ENCODE data around the gene SHISA3. TPM values are rescaled to one million over a fixed set of nuclear protein-coding genes. Genes with fewer than 3 reads are reported as not detected.
A peak's percentile ranks its signal among the peaks of the same experiment; 100 is the strongest.

Gene SHISA3
- total and polyA plus RNA-seq, 2 donors from 2014 or later: 20.3 to 31.7 TPM

- H3K4me1 ChIP-seq (ENCODE audit: control insufficient read depth in 2 of 3, insufficient read depth in 2 of 3, low read depth in 1 of 3, low read length in 3 of 3): peaks cover 6% of the 10 kb centered on the region in 3 donors
- peak overlapping the region; percentile 30 to 40 for H3K27ac ChIP-seq (ENCODE audit: low read depth in 2 of 2, low read length in 2 of 2)
- DNase-seq (peak in 1 of 5 donors; percentile 42), FAIRE-seq (no peak)
- H3K36me3 ChIP-seq (ENCODE audit: control insufficient read depth in 2 of 3, insufficient read depth in 3 of 3, low read length in 3 of 3): no peaks in the 10 kb centered on the region
- TF ChIP-seq CTCF (IDR thresholded peaks at IDR 0.05; ENCODE audit: borderline replicate concordance, extremely low read depth, insufficient read depth): no peak
- H3K4me3 ChIP-seq (ENCODE audit: low read length in 3 of 3): no peak overlapping the region
- no peaks in the 10 kb centered on the region for H3K9me3 ChIP-seq (ENCODE audit: control insufficient read depth in 2 of 3, insufficient read depth in 1 of 3, low read length in 3 of 3)
- intact Hi-C loops (cut with DNase I): no loop called here
- H3K27me3 ChIP-seq (ENCODE audit: control insufficient read depth, insufficient read depth, low read length): peaks cover 2% of the 10 kb centered on the region
- no peak overlapping the region for H3K9ac ChIP-seq (ENCODE audit: low read length in 3 of 3)
These were observed 5.3 kb upstream of the SHISA3 start for GRCh38 chr4:42391981-42392380.

GRCh38 chr4:42392436-42392835 lies 4.9 kb upstream of the SHISA3 start:
- Histone ChIP-seq H3K27me3 (ENCODE audit: control insufficient read depth, insufficient read depth, low read length) (peaks cover 2% of the 10 kb centered on the region), H3K4me1 (ENCODE audit: control insufficient read depth in 2 of 3, insufficient read depth in 2 of 3, low read depth in 1 of 3, low read length in 3 of 3) (peaks cover 6% of the 10 kb centered on the region in 3 donors), H3K27ac (ENCODE audit: low read depth in 2 of 2, low read length in 2 of 2) (peak overlapping the region; percentile 30 to 40), H3K9ac (ENCODE audit: low read length in 3 of 3) (no peak overlapping the region), H3K9me3 (ENCODE audit: control insufficient read depth in 2 of 3, insufficient read depth in 1 of 3, low read length in 3 of 3) (no peaks in the 10 kb centered on the region), H3K36me3 (ENCODE audit: control insufficient read depth in 2 of 3, insufficient read depth in 3 of 3, low read length in 3 of 3) (no peaks in the 10 kb centered on the region), H3K4me3 (ENCODE audit: low read length in 3 of 3) (no peak overlapping the region)
- no peak for DNase-seq
- FAIRE-seq: no peak
- no peak for TF ChIP-seq CTCF (IDR thresholded peaks at IDR 0.05; ENCODE audit: borderline replicate concordance, extremely low read depth, insufficient read depth)
- intact Hi-C loops (cut with DNase I): no loop called here

GRCh38 chr4:42395595-42395994 lies 1.7 kb upstream of the SHISA3 start:
- no peak for FAIRE-seq

More at GRCh38 chr4:42395595-42395994, 1.7 kb upstream of the SHISA3 start:
- no peak for TF ChIP-seq CTCF (IDR thresholded peaks at IDR 0.05; ENCODE audit: borderline replicate concordance, extremely low read depth, insufficient read depth)
- no peak overlapping the region for H3K27ac ChIP-seq (ENCODE audit: low read depth in 2 of 2, low read length in 2 of 2)
- H3K27me3 ChIP-seq (ENCODE audit: control insufficient read depth, insufficient read depth, low read length): peaks cover 5% of the 10 kb centered on the region
- intact Hi-C loops (cut with DNase I): no loop called here
- H3K9me3 ChIP-seq (ENCODE audit: control insufficient read depth in 2 of 3, insufficient read depth in 1 of 3, low read length in 3 of 3): no peaks in the 10 kb centered on the region
- no peak overlapping the region for H3K9ac ChIP-seq (ENCODE audit: low read length in 3 of 3)
- H3K4me1 ChIP-seq (ENCODE audit: control insufficient read depth in 2 of 3, insufficient read depth in 2 of 3, low read depth in 1 of 3, low read length in 3 of 3): peaks cover 6 to 9% (median 6%) of the 10 kb centered on the region in 3 donors
- H3K4me3 ChIP-seq (ENCODE audit: low read length in 3 of 3): no peak overlapping the region
- DNase-seq: peak in 1 of 5 donors; percentile 52
- H3K36me3 ChIP-seq (ENCODE audit: control insufficient read depth in 2 of 3, insufficient read depth in 3 of 3, low read length in 3 of 3): no peaks in the 10 kb centered on the region

All from kidney (tissue), 14 donors.